Liver (tissue), 9 donors: ENCODE measurements around the gene HMGA1. TPM values are rescaled to one million over a fixed set of nuclear protein-coding genes. Genes with fewer than 3 reads are reported as not detected.

Source experiments
- DNase-seq: peaks from one replicate; pipeline ENCODE4 v3.0.0-alpha.2; 2017; ENCODE audit warnings: low spot score
- H3K27ac ChIP-seq, 2 donors: one replicate each; pipeline ENCODE4 v1.7.0; 2013; ENCODE audit warnings: inconsistent platforms in 2 of 2, low read length in 2 of 2, control low read depth in 1 of 2, low read depth in 1 of 2, mild to moderate bottlenecking in 1 of 2
- H3K27me3 ChIP-seq, 4 donors: one replicate each; pipeline versions ENCODE4 v1.6.1 to v1.7.0; 2013; ENCODE audit warnings: low read length in 3 of 4, inconsistent platforms in 1 of 4, mild to moderate bottlenecking in 1 of 4, moderate library complexity in 1 of 4; ENCODE audit not compliant: control insufficient read depth in 4 of 4, insufficient read depth in 4 of 4
- H3K36me3 ChIP-seq, 4 donors: one replicate each; pipeline versions ENCODE4 v1.6.1 to v1.7.0; 2013; ENCODE audit warnings: low read length in 3 of 4, mild to moderate bottlenecking in 3 of 4, low read depth in 1 of 4, moderate library complexity in 1 of 4; ENCODE audit not compliant: control insufficient read depth in 4 of 4, insufficient read depth in 3 of 4
- H3K4me1 ChIP-seq, 4 donors: one replicate each; pipeline versions ENCODE4 v1.6.1 to v1.7.0; 2013; ENCODE audit warnings: low read length in 3 of 4, mild to moderate bottlenecking in 3 of 4, moderate library complexity in 1 of 4; ENCODE audit not compliant: control insufficient read depth in 4 of 4, insufficient read depth in 4 of 4
- H3K4me3 ChIP-seq, 3 donors: one replicate each; pipeline versions ENCODE4 v1.6.1 to v1.7.0; 2013; ENCODE audit warnings: low read length in 3 of 3, control low read depth in 1 of 3, low read depth in 1 of 3, mild to moderate bottlenecking in 1 of 3
- H3K9ac ChIP-seq, 2 donors: one replicate each; pipeline ENCODE4 v1.7.0; 2013; ENCODE audit warnings: low read length in 2 of 2, mild to moderate bottlenecking in 2 of 2, moderate library complexity in 2 of 2, control low read depth in 1 of 2, low read depth in 1 of 2
- H3K9me3 ChIP-seq, 4 donors: one replicate each; pipeline versions ENCODE4 v1.6.1 to v1.7.0; 2013; ENCODE audit warnings: low read length in 3 of 4; ENCODE audit not compliant: control insufficient read depth in 4 of 4
- EGR1 ChIP-seq, 2 donors: IDR thresholded peaks; 2 replicates each; pipeline ENCODE4 v1.6.1; 2016 to 2018; ENCODE audit warnings: antibody characterized with exemption in 2 of 2, low read depth in 2 of 2
- FOXA1 ChIP-seq: IDR thresholded peaks from 2 replicates; pipeline ENCODE4 v1.6.1; 2016; ENCODE audit warnings: antibody characterized with exemption
- FOXA2 ChIP-seq: IDR thresholded peaks from 2 replicates; pipeline ENCODE4 v1.6.1; 2016; ENCODE audit warnings: antibody characterized with exemption
- GABPA ChIP-seq, 2 donors: IDR thresholded peaks in 1 of 2; conservative IDR thresholded peaks in 1 of 2; 2 replicates each; pipeline ENCODE4 v1.6.1; 2016; ENCODE audit warnings: antibody characterized with exemption in 2 of 2, mild to moderate bottlenecking in 1 of 2, moderate library complexity in 1 of 2
- HNF4A ChIP-seq, 2 donors: conservative IDR thresholded peaks; 2 replicates each; pipeline ENCODE4 v1.6.1; 2016; ENCODE audit warnings: antibody characterized with exemption in 2 of 2, mild to moderate bottlenecking in 2 of 2
- HNF4G ChIP-seq: IDR thresholded peaks from 2 replicates; pipeline ENCODE4 v1.6.1; 2016; ENCODE audit warnings: antibody characterized with exemption
- JUND ChIP-seq, 2 donors: IDR thresholded peaks; 2 replicates each; pipeline ENCODE4 v1.6.1; 2016; ENCODE audit warnings: antibody characterized with exemption in 2 of 2
- NR2F2 ChIP-seq: IDR thresholded peaks from 2 replicates; pipeline ENCODE4 v1.6.1; 2016; ENCODE audit warnings: antibody characterized with exemption
- RAD21 ChIP-seq, 2 donors: IDR thresholded peaks; 2 replicates each; pipeline ENCODE4 v1.6.1; 2016; ENCODE audit warnings: antibody characterized with exemption in 2 of 2, mild to moderate bottlenecking in 2 of 2
- REST ChIP-seq: IDR thresholded peaks from 2 replicates; pipeline ENCODE4 v1.6.1; 2016; ENCODE audit warnings: antibody characterized with exemption, mild to moderate bottlenecking
- RXRA ChIP-seq, 2 donors: IDR thresholded peaks; 2 replicates each; pipeline ENCODE4 v1.6.1; 2017 to 2018; ENCODE audit warnings: antibody characterized with exemption in 2 of 2, mild to moderate bottlenecking in 1 of 2
- SP1 ChIP-seq: IDR thresholded peaks from 2 replicates; pipeline ENCODE4 v1.6.1; 2018; ENCODE audit warnings: antibody characterized with exemption, mild to moderate bottlenecking
- TAF1 ChIP-seq: conservative IDR thresholded peaks from 2 replicates; pipeline ENCODE4 v1.6.1; 2016; ENCODE audit warnings: antibody characterized with exemption, mild to moderate bottlenecking
- YY1 ChIP-seq: IDR thresholded peaks from 2 replicates; pipeline ENCODE4 v1.6.1; 2016; ENCODE audit warnings: antibody characterized with exemption, mild to moderate bottlenecking
- WGBS: extraction: QIAGEN DNeasy Blood & Tissue Kit; methylation state at CpG from one replicate; pipeline ENCODE4 v1.1.7; 2013; 5-methylcytosine and 5-hydroxymethylcytosine counted together
- polyA plus RNA-seq, 2 donors: library from polyadenylated mRNA; stranded (reverse) in 1 of 2; unstranded in 1 of 2; fragments of 200-250 nt in 1 of 2; fragments of >200 nt in 1 of 2; fragmentation: Nextera tagmentation in 1 of 2; extraction: Ambion mirVana in 1 of 2; gene quantifications; one replicate each; pipeline versions ENCODE4 v1.2.1 to v1.2.3, GENCODE V29; 2013 to 2015
- total RNA-seq, 2 donors: library from RNA; depleted of rRNA; stranded (reverse); fragments of >200 nt; gene quantifications; one replicate each; pipeline ENCODE4 v1.2.3, GENCODE V29; 2014
- TF ChIP-seq, protein P1 (sequence below): IDR thresholded peaks from 2 replicates; pipeline ENCODE4 v1.6.1; 2016; ENCODE audit warnings: antibody characterized with exemption
- TF ChIP-seq, protein P2 (sequence below): fragments of 150-350 bp; IDR thresholded peaks from 2 replicates; pipeline ENCODE4 v1.5.1; 2017; ENCODE audit warnings: improper control_type of control experiment, low read depth, low read length; ENCODE audit not compliant: missing input control
- TF ChIP-seq, protein P3 (sequence below): IDR thresholded peaks from 2 replicates; pipeline ENCODE4 v1.6.1; 2016; ENCODE audit warnings: antibody characterized with exemption
- donor health status: healthy.
- donor health status: healthy.
- donor health status: healthy.
- donor health status: healthy.
- donor health status: healthy.

The HMGA1 gene
- total and polyA plus RNA-seq, 4 donors = 4.2 to 118 (median 8.5) TPM

DNA sequence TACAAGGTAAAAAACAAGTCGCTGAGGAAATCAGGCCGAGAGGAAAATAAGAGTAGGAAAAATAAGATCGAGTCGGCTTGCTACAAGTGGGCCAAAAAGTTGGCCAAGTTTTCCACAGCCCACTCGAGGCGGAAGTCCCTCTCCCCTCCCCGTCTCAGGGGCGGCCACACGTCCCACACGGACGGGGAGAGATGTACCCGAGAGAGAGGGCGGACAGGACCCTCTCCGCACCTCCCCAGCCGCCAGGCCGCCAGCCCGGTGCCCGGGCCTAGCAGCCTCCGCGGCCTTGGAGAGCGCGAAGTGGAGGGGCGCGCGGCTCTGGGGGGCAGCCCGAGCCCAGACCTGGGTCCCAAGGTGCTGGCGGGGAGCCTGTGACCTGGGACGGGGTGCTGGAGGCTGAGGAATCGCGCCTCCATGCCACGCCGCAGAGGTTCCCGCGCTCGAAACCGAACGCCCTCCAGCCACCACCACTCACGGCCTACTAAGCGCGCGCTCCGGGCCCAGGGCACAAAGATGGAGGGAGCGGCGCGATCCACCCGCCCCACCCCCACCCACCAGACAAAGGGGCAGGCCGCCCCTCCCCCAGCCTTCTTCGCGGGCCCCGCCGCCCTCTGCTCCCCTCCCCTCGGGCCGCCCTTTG lies 1.9 kb upstream of the HMGA1 start:
- Histone ChIP-seq H3K9ac (no peak overlapping the region), H3K4me3 (no peak overlapping the region), H3K36me3 (no peaks in the 10 kb centered on the region), H3K9me3 (no peaks in the 10 kb centered on the region), H3K27ac (no peak overlapping the region), H3K27me3 (no peaks in the 10 kb centered on the region), H3K4me1 (peaks cover 0 to 11% (median 7%) of the 10 kb centered on the region in 4 donors)
- whole genome bisulfite sequencing = 86% methylated on average over 53 of the region's 53 CpGs
- no peak for DNase-seq
- TF ChIP-seq RAD21 (IDR thresholded peaks at IDR 0.05) (no peak), GABPA (IDR thresholded peaks at IDR 0.05 in 1 of 2, conservative IDR thresholded peaks at IDR 0.05 in 1 of 2) (no peak), EGR1 (IDR thresholded peaks at IDR 0.05; ENCODE audit: low read depth in 2 of 2) (no peak), HNF4G (no peak), JUND (IDR thresholded peaks at IDR 0.05) (no peak), HNF4A (conservative IDR thresholded peaks at IDR 0.05) (no peak), FOXA2 (no peak), TAF1 (no peak), REST (no peak), RXRA (IDR thresholded peaks at IDR 0.05) (no peak), NR2F2 (no peak), YY1 (no peak), SP1 (no peak), FOXA1 (no peak)
- TF ChIP-seq, protein P1, sequence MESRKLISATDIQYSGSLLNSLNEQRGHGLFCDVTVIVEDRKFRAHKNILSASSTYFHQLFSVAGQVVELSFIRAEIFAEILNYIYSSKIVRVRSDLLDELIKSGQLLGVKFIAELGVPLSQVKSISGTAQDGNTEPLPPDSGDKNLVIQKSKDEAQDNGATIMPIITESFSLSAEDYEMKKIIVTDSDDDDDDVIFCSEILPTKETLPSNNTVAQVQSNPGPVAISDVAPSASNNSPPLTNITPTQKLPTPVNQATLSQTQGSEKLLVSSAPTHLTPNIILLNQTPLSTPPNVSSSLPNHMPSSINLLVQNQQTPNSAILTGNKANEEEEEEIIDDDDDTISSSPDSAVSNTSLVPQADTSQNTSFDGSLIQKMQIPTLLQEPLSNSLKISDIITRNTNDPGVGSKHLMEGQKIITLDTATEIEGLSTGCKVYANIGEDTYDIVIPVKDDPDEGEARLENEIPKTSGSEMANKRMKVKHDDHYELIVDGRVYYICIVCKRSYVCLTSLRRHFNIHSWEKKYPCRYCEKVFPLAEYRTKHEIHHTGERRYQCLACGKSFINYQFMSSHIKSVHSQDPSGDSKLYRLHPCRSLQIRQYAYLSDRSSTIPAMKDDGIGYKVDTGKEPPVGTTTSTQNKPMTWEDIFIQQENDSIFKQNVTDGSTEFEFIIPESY = no peak
- TF ChIP-seq, protein P2, sequence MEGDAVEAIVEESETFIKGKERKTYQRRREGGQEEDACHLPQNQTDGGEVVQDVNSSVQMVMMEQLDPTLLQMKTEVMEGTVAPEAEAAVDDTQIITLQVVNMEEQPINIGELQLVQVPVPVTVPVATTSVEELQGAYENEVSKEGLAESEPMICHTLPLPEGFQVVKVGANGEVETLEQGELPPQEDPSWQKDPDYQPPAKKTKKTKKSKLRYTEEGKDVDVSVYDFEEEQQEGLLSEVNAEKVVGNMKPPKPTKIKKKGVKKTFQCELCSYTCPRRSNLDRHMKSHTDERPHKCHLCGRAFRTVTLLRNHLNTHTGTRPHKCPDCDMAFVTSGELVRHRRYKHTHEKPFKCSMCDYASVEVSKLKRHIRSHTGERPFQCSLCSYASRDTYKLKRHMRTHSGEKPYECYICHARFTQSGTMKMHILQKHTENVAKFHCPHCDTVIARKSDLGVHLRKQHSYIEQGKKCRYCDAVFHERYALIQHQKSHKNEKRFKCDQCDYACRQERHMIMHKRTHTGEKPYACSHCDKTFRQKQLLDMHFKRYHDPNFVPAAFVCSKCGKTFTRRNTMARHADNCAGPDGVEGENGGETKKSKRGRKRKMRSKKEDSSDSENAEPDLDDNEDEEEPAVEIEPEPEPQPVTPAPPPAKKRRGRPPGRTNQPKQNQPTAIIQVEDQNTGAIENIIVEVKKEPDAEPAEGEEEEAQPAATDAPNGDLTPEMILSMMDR = no peak
- TF ChIP-seq, protein P3, sequence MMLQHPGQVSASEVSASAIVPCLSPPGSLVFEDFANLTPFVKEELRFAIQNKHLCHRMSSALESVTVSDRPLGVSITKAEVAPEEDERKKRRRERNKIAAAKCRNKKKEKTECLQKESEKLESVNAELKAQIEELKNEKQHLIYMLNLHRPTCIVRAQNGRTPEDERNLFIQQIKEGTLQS = no peak
